Activated CD8-positive, alpha-beta T cell treated with anti-CD3 and anti-CD28 coated beads for 36 hours (primary cell): ENCODE results near the gene HYOU1. TPM values are rescaled to one million over a fixed set of nuclear protein-coding genes. Genes with fewer than 3 reads are reported as not detected.

ENCODE experiments used
- ATAC-seq: fragments of 200-7000 bp; cut with Tn5 transposase; one replicate; pipeline ENCODE4 v1.10.0; 2021; ENCODE audit warnings: mild to moderate bottlenecking, moderate library complexity
- CTCF ChIA-PET: fragments of 350-600 bp; sonication (Branson Sonifier 250); formaldehyde crosslinking; loops from one replicate; lab custom pipeline; 2021; ENCODE audit warnings: antibody characterized with exemption; lab: Charles Lee
- POLR2A ChIA-PET: fragments of 350-600 bp; sonication (Branson Sonifier 250); formaldehyde crosslinking; loops from one replicate; lab custom pipeline; 2021; ENCODE audit warnings: antibody characterized with exemption; lab: Charles Lee
- DNase-seq: peaks from one replicate; pipeline ENCODE4 v3.0.0-alpha.2; 2020
- H3K27ac Mint-ChIP-seq: one replicate; pipeline ENCODE4 v1.8.0; 2021; ENCODE audit warnings: mild to moderate bottlenecking, mixed read lengths
- H3K27me3 Mint-ChIP-seq: one replicate; pipeline ENCODE4 v1.8.0; 2021; ENCODE audit warnings: mixed read lengths
- H3K36me3 Mint-ChIP-seq: one replicate; pipeline ENCODE4 v1.8.0; 2021; ENCODE audit warnings: low read depth, mixed read lengths
- H3K4me1 Mint-ChIP-seq: one replicate; pipeline ENCODE4 v1.8.0; 2021; ENCODE audit warnings: low read depth, mixed read lengths
- H3K4me3 Mint-ChIP-seq: one replicate; pipeline ENCODE4 v1.8.0; 2021; ENCODE audit warnings: mild to moderate bottlenecking, moderate library complexity, mixed read lengths
- H3K9me3 Mint-ChIP-seq: one replicate; pipeline ENCODE4 v1.8.0; 2021; ENCODE audit warnings: mixed read lengths
- CTCF ChIP-seq: fragments of 200-600 bp; IDR thresholded peaks from one replicate; pipeline ENCODE4 v1.8.0; 2022; ENCODE audit warnings: antibody characterized with exemption, mild to moderate bottlenecking
- intact Hi-C: fragments of 100-400 bp; cut with micrococcal nuclease; formaldehyde crosslinking; loops from one replicate; pipeline ENCODE4 v1.10.0; 2022
- total RNA-seq, 2 experiments: library from RNA; stranded (reverse); gene quantifications; one replicate each; pipeline ENCODE4 v1.2.3, GENCODE V29; 2021

HYOU1 gene
- total RNA-seq, 2 experiments from 2014 or later = 92.4 to 101 TPM

- no peaks in the 10 kb centered on the region for H3K27me3 Mint-ChIP-seq
- DNase-seq (no peak), ATAC-seq (no peak)
- POLR2A ChIA-PET = interaction anchor here (0.6 to 1.5 kb wide), 6 partner anchors 11 to 63 kb away, joined by 3 to 6 read pairs (median 4); partner anchors contain the start of gene VPS11
- H3K36me3 Mint-ChIP-seq = peaks cover 10% of the 10 kb centered on the region
- no peak for TF ChIP-seq CTCF
- no peak overlapping the region for H3K27ac Mint-ChIP-seq
- no peak overlapping the region for H3K4me3 Mint-ChIP-seq
- no peaks in the 10 kb centered on the region for H3K4me1 Mint-ChIP-seq
- H3K9me3 Mint-ChIP-seq = no peaks in the 10 kb centered on the region
- CTCF ChIA-PET = interaction anchor here (1.1 to 1.4 kb wide), 3 partner anchors 11 to 244 kb away, joined by 3 read pairs; partner anchors contain the start of gene VPS11
- intact Hi-C loops = no loop called here
Measured at GRCh38 chr11:119078675-119079420, 21.8 kb upstream of the HYOU1 start.

GRCh38 chr11:119077839-119078238, 20.8 kb upstream of the HYOU1 start:
- intact Hi-C loops = no loop called here
- H3K27me3 Mint-ChIP-seq = no peaks in the 10 kb centered on the region
- no peaks in the 10 kb centered on the region for H3K4me1 Mint-ChIP-seq
- DNase-seq (no peak), ATAC-seq (no peak)
- peaks cover 11% of the 10 kb centered on the region for H3K36me3 Mint-ChIP-seq
- H3K27ac Mint-ChIP-seq = no peak overlapping the region
- no peak overlapping the region for H3K4me3 Mint-ChIP-seq
- H3K9me3 Mint-ChIP-seq = no peaks in the 10 kb centered on the region
- no peak for TF ChIP-seq CTCF
- POLR2A ChIA-PET = interaction anchor here (0.8 to 1.5 kb wide), 5 partner anchors 10 to 260 kb away, joined by 3 to 6 read pairs (median 4); partner anchors contain the start of gene VPS11
- CTCF ChIA-PET = interaction anchor here (1.2 kb wide), 1 partner anchor 245 kb away, joined by 3 read pairs; no protein-coding TSS in a partner anchor

- no peak for TF ChIP-seq CTCF
- H3K27me3 Mint-ChIP-seq = no peaks in the 10 kb centered on the region
- intact Hi-C loops = no loop called here
- POLR2A ChIA-PET = interaction anchor here (0.5 to 2.2 kb wide), 16 partner anchors 8 to 531 kb away, joined by 3 to 23 read pairs (median 5); partner anchors contain the start of genes DPAGT1, HMBS, HYOU1 and TRAPPC4
- ATAC-seq (peak; percentile 98), DNase-seq (peak; percentile 99)
- peaks cover 9% of the 10 kb centered on the region for H3K36me3 Mint-ChIP-seq
- peaks cover 34% of the 10 kb centered on the region for H3K4me1 Mint-ChIP-seq
- peak within 1 kb of the TSS; percentile 87 for H3K4me3 Mint-ChIP-seq
- no peaks in the 10 kb centered on the region for H3K9me3 Mint-ChIP-seq
- peak within 1 kb of the TSS; percentile 94 for H3K27ac Mint-ChIP-seq
- CTCF ChIA-PET = interaction anchor here (0.7 to 2.3 kb wide), 20 partner anchors 11 to 378 kb away, joined by 3 to 16 read pairs (median 4); partner anchors contain the start of genes ABCG4, C2CD2L, CBL and CENATAC
Measured at GRCh38 chr11:119067371-119068222, 10.6 kb upstream of the HYOU1 start, which contains the start of gene VPS11. Gene VPS11, plus strand, starts transcription at chr11:119067818. Its CDS starts 6 bp downstream, at chr11:119067824.

- TF ChIP-seq CTCF = peak; percentile 60
- intact Hi-C loops = no loop called here
- ChIA-PET CTCF (interaction anchor here (0.6 to 1.5 kb wide), 6 partner anchors 9 to 219 kb away, joined by 3 to 6 read pairs (median 3); partner anchors contain the start of gene HINFP), POLR2A (interaction anchor here (0.6 to 1.5 kb wide), 5 partner anchors 16 to 647 kb away, joined by 3 to 4 read pairs (median 3); partner anchors contain the start of genes C2CD2L and CENATAC)
- ATAC-seq = peak; percentile 38
- Mint-ChIP-seq H3K27ac (peak overlapping the region; percentile 14), H3K9me3 (no peaks in the 10 kb centered on the region), H3K27me3 (no peaks in the 10 kb centered on the region), H3K36me3 (peaks cover 5% of the 10 kb centered on the region), H3K4me1 (peaks cover 34% of the 10 kb centered on the region), H3K4me3 (no peak overlapping the region)
- peak; percentile 69 for DNase-seq
Measured at GRCh38 chr11:119065369-119065768, 8.4 kb upstream of the HYOU1 start.
